DND-41 (cell line): ENCODE results near the gene CDK13.

ENCODE experiments used
- ATAC-seq: fragments of 200-7000 bp; cut with Tn5 transposase; 3 replicates; pipeline ENCODE4 v1.9.1; 2021; ENCODE audit warnings: low read depth; ENCODE audit not compliant: insufficient read depth
- DNase-seq: peaks from one replicate; pipeline ENCODE4 v3.0.0-alpha.2; 2020
- H2AFZ ChIP-seq: 2 replicates; pipeline ENCODE4 v1.6.0; 2012; ENCODE audit warnings: low read depth, low read length
- H3K27ac ChIP-seq: 2 replicates; pipeline ENCODE4 v1.5.1; 2012; ENCODE audit warnings: low read length, inconsistent platforms
- H3K27me3 ChIP-seq: fragments of 200-600 bp; sonication (generic); 2 replicates; pipeline ENCODE4 v1.6.0; 2012; ENCODE audit warnings: low read length, mild to moderate bottlenecking, inconsistent platforms; ENCODE audit not compliant: insufficient read depth, poor library complexity
- H3K36me3 ChIP-seq: 2 replicates; pipeline ENCODE4 v1.5.1; 2012; ENCODE audit warnings: low read length, inconsistent platforms; ENCODE audit not compliant: insufficient read depth
- H3K4me1 ChIP-seq: 2 replicates; pipeline ENCODE4 v1.5.1; 2012; ENCODE audit warnings: mild to moderate bottlenecking, low read length; ENCODE audit not compliant: insufficient read depth
- H3K4me2 ChIP-seq: 2 replicates; pipeline ENCODE4 v1.6.0; 2012; ENCODE audit warnings: mild to moderate bottlenecking, moderate library complexity, low read length, inconsistent platforms; ENCODE audit not compliant: insufficient read depth
- H3K4me3 ChIP-seq, 2 experiments: fragments of 200-600 bp in 1 of 2; shearing (Covaris generic) in 1 of 2; 2 replicates each; pipeline ENCODE4 v1.5.1; 2012 to 2016; ENCODE audit warnings: inconsistent platforms in 2 of 2, low read length in 2 of 2, mild to moderate bottlenecking in 2 of 2, low read depth in 1 of 2, moderate library complexity in 1 of 2
- H3K79me2 ChIP-seq: 2 replicates; pipeline ENCODE4 v1.6.0; 2012; ENCODE audit warnings: low read length, inconsistent platforms; ENCODE audit not compliant: insufficient read depth
- H3K9ac ChIP-seq: 2 replicates; pipeline ENCODE4 v1.6.0; 2012; ENCODE audit warnings: low read depth, mild to moderate bottlenecking, inconsistent platforms, low read length, moderate library complexity
- H3K9me3 ChIP-seq: 2 replicates; pipeline ENCODE4 v1.5.1; 2012; ENCODE audit warnings: low read length, moderate library complexity, mild to moderate bottlenecking, inconsistent platforms; ENCODE audit not compliant: insufficient read depth, severe bottlenecking
- H4K20me1 ChIP-seq: 2 replicates; pipeline ENCODE4 v1.6.0; 2012; ENCODE audit warnings: low read length; ENCODE audit not compliant: insufficient read depth
- CTCF ChIP-seq: IDR thresholded peaks from 2 replicates; pipeline ENCODE4 v1.5.1; 2012; ENCODE audit warnings: borderline replicate concordance, low read length, moderate library complexity, mild to moderate bottlenecking; ENCODE audit not compliant: poor library complexity, severe bottlenecking; ENCODE audit errors: extremely low read depth
- EZH2 ChIP-seq: IDR thresholded peaks from 3 replicates; pipeline ENCODE4 v1.6.1; 2012; ENCODE audit warnings: borderline replicate concordance, low read depth, mild to moderate bottlenecking, moderate library complexity, low read length, inconsistent platforms; ENCODE audit not compliant: severe bottlenecking

Gene CDK13

GRCh38 chr7:40003597-40003996, 53.5 kb downstream of the CDK13 start:
- Histone ChIP-seq H3K9ac (no peak overlapping the region), H3K27me3 (no peaks in the 10 kb centered on the region), H3K79me2 (0 out of 2 replicates have a peak, but pooled peaks cover 2% of the 10 kb centered on the region), H3K4me1 (no peaks in the 10 kb centered on the region), H3K9me3 (no peaks in the 10 kb centered on the region), H3K4me3 (no peak overlapping the region), H3K36me3 (peaks cover 44% of the 10 kb centered on the region), H2AFZ (no peak overlapping the region), H4K20me1 (no peaks in the 10 kb centered on the region; the same call in 1 of the 2 replicates), H3K4me2 (no peak overlapping the region), H3K27ac (no peak overlapping the region)
- TF ChIP-seq CTCF (no peak), EZH2 (no peak)
- ATAC-seq = no peak
- DNase-seq = no peak

GRCh38 chr7:40008223-40008815, 58.3 kb downstream of the CDK13 start:
- Histone ChIP-seq H3K27me3 (no peaks in the 10 kb centered on the region), H2AFZ (no peak overlapping the region), H3K4me2 (no peak overlapping the region), H3K9me3 (no peaks in the 10 kb centered on the region), H3K36me3 (peaks cover 52% of the 10 kb centered on the region; the same call in 1 of the 2 replicates), H4K20me1 (no peaks in the 10 kb centered on the region; the same call in 1 of the 2 replicates), H3K27ac (no peak overlapping the region), H3K9ac (no peak overlapping the region), H3K4me3 (no peak overlapping the region), H3K79me2 (no peaks in the 10 kb centered on the region), H3K4me1 (no peaks in the 10 kb centered on the region)
- no peak for TF ChIP-seq CTCF
- TF ChIP-seq EZH2 = no peak
- no peak for ATAC-seq
- DNase-seq = no peak

- Histone ChIP-seq H3K9me3 (no peaks in the 10 kb centered on the region), H3K27ac (no peak overlapping the region), H3K79me2 (no peaks in the 10 kb centered on the region), H3K36me3 (peaks cover 46% of the 10 kb centered on the region; the same call in 1 of the 2 replicates), H4K20me1 (no peaks in the 10 kb centered on the region; the same call in 1 of the 2 replicates), H3K4me1 (no peaks in the 10 kb centered on the region), H3K4me2 (no peak overlapping the region), H3K9ac (no peak overlapping the region), H3K4me3 (no peak overlapping the region), H3K27me3 (no peaks in the 10 kb centered on the region), H2AFZ (no peak overlapping the region)
- DNase-seq = no peak
- TF ChIP-seq EZH2 (no peak), CTCF (no peak)
- ATAC-seq = no peak
Measured at GRCh38 chr7:40009301-40009700, 59.2 kb downstream of the CDK13 start.
